PFSK-1 (cell line): ENCODE results near the gene PRDM2.

Source experiments
- FOXP2 ChIP-seq: optimal IDR thresholded peaks from 2 replicates; pipeline ENCODE3; 2011; ENCODE audit warnings: borderline replicate concordance, control low read depth, inconsistent platforms; ENCODE audit not compliant: insufficient read depth; ENCODE audit errors: extremely low read length, extremely low read depth
- POLR2AphosphoS5 ChIP-seq: IDR thresholded peaks from 2 replicates; pipeline ENCODE4 v1.6.1; 2012; ENCODE audit warnings: low read depth, mild to moderate bottlenecking, control low read depth, low read length, moderate library complexity
- REST ChIP-seq, 2 experiments: IDR thresholded peaks; 2 replicates each; pipeline versions ENCODE4 v1.6.1 to v1.8.0; 2011 to 2012; ENCODE audit warnings: low read depth in 2 of 2, low read length in 2 of 2, control low read depth in 1 of 2, inconsistent platforms in 1 of 2, mild to moderate bottlenecking in 1 of 2, moderate library complexity in 1 of 2; ENCODE audit not compliant: insufficient read depth in 1 of 2
- SIN3A ChIP-seq: IDR thresholded peaks from 2 replicates; pipeline ENCODE4 v1.6.1; 2012; ENCODE audit warnings: mild to moderate bottlenecking, low read length, moderate library complexity, borderline replicate concordance; ENCODE audit not compliant: insufficient read depth
- TAF1 ChIP-seq: IDR thresholded peaks from 2 replicates; pipeline ENCODE4 v1.6.1; 2012; ENCODE audit warnings: low read length, control low read depth, borderline replicate concordance; ENCODE audit not compliant: insufficient read depth

- TF ChIP-seq POLR2AphosphoS5 (no peak), TAF1 (no peak), REST (IDR thresholded peaks at IDR 0.05; ENCODE audit: insufficient read depth in 1 of 2, low read depth in 2 of 2, low read length in 2 of 2) (no peak), SIN3A (no peak), FOXP2 (no peak)
Observed at GRCh38 chr1:13683206-13683605, 16.8 kb upstream of the PRDM2 start.
